Measurements from ENCODE around the gene CRACR2B. TPM values are rescaled to one million over a fixed set of nuclear protein-coding genes. Genes with fewer than 3 reads are reported as not detected.

CRACR2B gene
- total RNA-seq, 1 donor from 2014 or later = 2.6 TPM

DNA sequence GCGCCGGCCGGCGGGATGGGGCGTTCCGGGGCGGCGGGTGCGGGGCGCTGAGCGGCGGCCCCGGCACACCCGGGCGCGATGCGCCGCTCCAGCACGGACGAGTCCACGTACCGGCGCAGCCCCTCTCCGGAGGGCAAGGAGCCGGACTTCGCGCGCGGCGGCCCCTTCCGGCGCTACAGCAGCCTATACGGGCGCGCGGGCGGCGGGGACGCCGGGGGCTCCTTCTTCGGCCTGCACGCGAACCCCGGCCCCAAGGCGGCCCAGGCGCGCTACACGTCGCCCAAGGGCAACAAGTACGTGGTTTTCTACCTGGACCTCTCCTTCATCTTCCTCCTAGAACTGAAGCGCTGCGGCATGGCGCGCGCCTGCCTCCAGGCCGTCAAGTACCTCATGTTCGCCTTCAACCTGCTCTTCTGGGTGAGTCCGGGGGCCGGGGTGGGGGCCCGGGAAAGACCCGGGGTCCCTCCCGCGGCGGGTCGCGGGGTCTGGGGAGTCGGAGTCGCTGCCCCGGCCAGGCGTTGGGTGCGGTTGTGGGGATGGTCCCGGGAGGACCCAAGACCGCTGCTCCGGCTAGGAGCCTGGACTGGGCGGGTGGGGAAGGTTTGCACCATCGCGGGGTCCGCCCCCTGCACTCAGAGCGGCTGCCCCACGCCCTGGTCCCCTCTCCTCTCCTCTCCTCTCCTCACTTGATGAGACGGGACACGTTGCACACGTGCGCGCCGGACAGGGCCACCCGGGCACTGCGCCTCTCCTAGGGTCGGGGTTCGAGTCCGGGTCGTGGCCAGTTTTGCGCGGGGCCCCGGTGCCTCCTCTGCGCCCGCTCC, 22.4 kb downstream of the CRACR2B start:
- Mint-ChIP-seq H3K36me3 (ENCODE audit: low read depth, unreplicated experiment) (peaks cover 2% of the 10 kb centered on the region), H3K27me3 (ENCODE audit: low read depth, unreplicated experiment) (no peaks in the 10 kb centered on the region), H3K9me3 (ENCODE audit: unreplicated experiment) (no peaks in the 10 kb centered on the region), H3K27ac (ENCODE audit: unreplicated experiment) (no peak overlapping the region), H3K4me1 (ENCODE audit: low read depth, unreplicated experiment) (peaks cover 4% of the 10 kb centered on the region), H3K4me3 (ENCODE audit: unreplicated experiment) (peak overlapping the region; percentile 78)
- no peak overlapping the region for H3K27ac ChIP-seq (ENCODE audit: low read depth, low read length)
- peak overlapping the region; percentile 26 for H2AFZ ChIP-seq (ENCODE audit: low read depth, low read length)
- no peaks in the 10 kb centered on the region for H3K27me3 ChIP-seq (ENCODE audit: insufficient read depth, low read length)
- H3K79me2 ChIP-seq (ENCODE audit: insufficient read depth, low read length) = peaks cover 23% of the 10 kb centered on the region
- H3K4me3 ChIP-seq (ENCODE audit: insufficient read depth, low read depth, low read length) = peak overlapping the region; percentile 39
- H3K9me3 ChIP-seq (ENCODE audit: insufficient read depth, low read depth, low read length) = no peaks in the 10 kb centered on the region
- H3K9ac ChIP-seq (ENCODE audit: low read length) = peak overlapping the region; percentile 27
- DNase-seq (ENCODE audit: low read depth) (no peak), FAIRE-seq (no peak)
- H3K4me1 ChIP-seq (ENCODE audit: insufficient read depth, low read length) = peaks cover 30% of the 10 kb centered on the region
- no peaks in the 10 kb centered on the region for H3K36me3 ChIP-seq (ENCODE audit: insufficient read depth, low read length)
- H3K4me2 ChIP-seq (ENCODE audit: low read length) = peak overlapping the region; percentile 85
- peaks cover 91% of the 10 kb centered on the region for H4K20me1 ChIP-seq (ENCODE audit: insufficient read depth, low read length)
- no peak for TF ChIP-seq EZH2 (IDR thresholded peaks at IDR 0.05; ENCODE audit: insufficient read depth, low read length)
- TF ChIP-seq, protein P1, sequence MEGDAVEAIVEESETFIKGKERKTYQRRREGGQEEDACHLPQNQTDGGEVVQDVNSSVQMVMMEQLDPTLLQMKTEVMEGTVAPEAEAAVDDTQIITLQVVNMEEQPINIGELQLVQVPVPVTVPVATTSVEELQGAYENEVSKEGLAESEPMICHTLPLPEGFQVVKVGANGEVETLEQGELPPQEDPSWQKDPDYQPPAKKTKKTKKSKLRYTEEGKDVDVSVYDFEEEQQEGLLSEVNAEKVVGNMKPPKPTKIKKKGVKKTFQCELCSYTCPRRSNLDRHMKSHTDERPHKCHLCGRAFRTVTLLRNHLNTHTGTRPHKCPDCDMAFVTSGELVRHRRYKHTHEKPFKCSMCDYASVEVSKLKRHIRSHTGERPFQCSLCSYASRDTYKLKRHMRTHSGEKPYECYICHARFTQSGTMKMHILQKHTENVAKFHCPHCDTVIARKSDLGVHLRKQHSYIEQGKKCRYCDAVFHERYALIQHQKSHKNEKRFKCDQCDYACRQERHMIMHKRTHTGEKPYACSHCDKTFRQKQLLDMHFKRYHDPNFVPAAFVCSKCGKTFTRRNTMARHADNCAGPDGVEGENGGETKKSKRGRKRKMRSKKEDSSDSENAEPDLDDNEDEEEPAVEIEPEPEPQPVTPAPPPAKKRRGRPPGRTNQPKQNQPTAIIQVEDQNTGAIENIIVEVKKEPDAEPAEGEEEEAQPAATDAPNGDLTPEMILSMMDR (IDR thresholded peaks at IDR 0.05; ENCODE audit: insufficient read depth, low read depth, low read length) = no peak

DNA sequence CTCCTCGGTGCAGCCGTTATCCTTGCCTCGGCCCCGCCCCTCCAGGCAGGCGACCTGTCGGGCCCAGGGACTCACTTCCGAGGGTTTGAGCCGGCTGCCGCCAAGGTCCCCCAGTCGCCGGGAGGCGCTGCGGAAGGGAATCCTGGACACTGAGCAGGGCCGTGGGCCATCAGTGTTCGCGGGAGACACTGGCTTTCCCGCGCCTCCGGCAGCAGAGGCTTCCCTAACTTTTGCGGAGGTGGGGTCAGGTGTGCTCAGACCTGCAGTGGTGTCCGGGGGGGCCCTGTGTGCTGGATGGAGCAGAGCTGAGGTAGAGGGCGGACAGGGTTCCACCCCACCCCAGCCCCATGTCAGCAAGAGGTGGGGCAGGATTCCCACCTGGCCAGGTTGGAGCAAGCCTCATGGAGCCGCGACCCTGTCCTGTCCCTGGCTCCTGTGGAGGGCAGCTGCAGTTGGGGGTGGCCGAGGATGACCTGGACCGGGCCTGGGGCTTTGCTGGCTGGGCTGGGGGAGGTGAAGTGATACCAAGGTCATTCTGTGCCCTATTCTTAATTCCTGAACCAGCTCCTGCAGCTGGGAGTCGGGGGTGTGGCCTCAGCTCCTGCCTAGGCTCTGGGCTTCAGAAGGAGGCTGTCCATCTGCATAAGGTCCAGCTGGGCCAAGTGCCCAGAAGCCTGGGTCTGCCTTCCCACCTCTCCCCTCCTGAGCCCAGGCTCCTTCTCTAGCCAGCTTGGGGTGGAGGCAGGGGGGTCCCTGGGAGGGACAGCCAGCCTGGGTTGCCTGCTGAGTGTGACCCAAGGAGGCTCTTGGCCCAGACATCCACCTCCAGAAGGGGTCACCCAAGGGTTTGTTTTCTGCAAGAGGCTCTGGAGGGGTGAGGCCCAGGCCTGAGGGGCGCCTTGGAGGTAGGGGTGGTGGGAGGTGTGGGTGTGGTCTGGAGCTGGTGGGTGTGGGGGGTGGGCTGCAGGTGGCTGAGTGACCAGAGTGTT, 23.4 kb downstream of the CRACR2B start:
- no peak overlapping the region for H2AFZ ChIP-seq (ENCODE audit: low read depth, low read length)
- H3K27me3 ChIP-seq (ENCODE audit: insufficient read depth, low read length) = no peaks in the 10 kb centered on the region
- no peak overlapping the region for H3K9ac ChIP-seq (ENCODE audit: low read length)
- peaks cover 18% of the 10 kb centered on the region for H3K79me2 ChIP-seq (ENCODE audit: insufficient read depth, low read length)
- H3K36me3 ChIP-seq (ENCODE audit: insufficient read depth, low read length) = no peaks in the 10 kb centered on the region
- H3K4me2 ChIP-seq (ENCODE audit: low read length) = peak overlapping the region; percentile 85
- H3K9me3 ChIP-seq (ENCODE audit: insufficient read depth, low read depth, low read length) = no peaks in the 10 kb centered on the region
- no peak overlapping the region for H3K27ac ChIP-seq (ENCODE audit: low read depth, low read length)
- Mint-ChIP-seq H3K9me3 (ENCODE audit: unreplicated experiment) (no peaks in the 10 kb centered on the region), H3K4me3 (ENCODE audit: unreplicated experiment) (peak overlapping the region; percentile 78), H3K4me1 (ENCODE audit: low read depth, unreplicated experiment) (peaks cover 4% of the 10 kb centered on the region), H3K27ac (ENCODE audit: unreplicated experiment) (no peak overlapping the region), H3K36me3 (ENCODE audit: low read depth, unreplicated experiment) (peaks cover 2% of the 10 kb centered on the region), H3K27me3 (ENCODE audit: low read depth, unreplicated experiment) (no peaks in the 10 kb centered on the region)
- no peak for TF ChIP-seq EZH2 (IDR thresholded peaks at IDR 0.05; ENCODE audit: insufficient read depth, low read length)
- TF ChIP-seq, protein P1 (IDR thresholded peaks at IDR 0.05; ENCODE audit: insufficient read depth, low read depth, low read length) = no peak
- H3K4me1 ChIP-seq (ENCODE audit: insufficient read depth, low read length) = peaks cover 21% of the 10 kb centered on the region
- DNase-seq (ENCODE audit: low read depth) = no peak
- peaks cover 91% of the 10 kb centered on the region for H4K20me1 ChIP-seq (ENCODE audit: insufficient read depth, low read length)
- no peak for FAIRE-seq
- no peak overlapping the region for H3K4me3 ChIP-seq (ENCODE audit: insufficient read depth, low read depth, low read length)
